GM12878 (cell line): ENCODE measurements around the gene PPP5C. TPM values are rescaled to one million over a fixed set of nuclear protein-coding genes. Genes with fewer than 3 reads are reported as not detected.

ENCODE experiments used
- ATAC-seq: fragments of 200-7000 bp; cut with Tn5 transposase; 3 replicates; pipeline ENCODE4 v1.9.1; 2020; ENCODE audit warnings: mild to moderate bottlenecking, moderate library complexity
- BruUV-seq: library from RNA; stranded (reverse); fragments of 400-500 nt; replicated peaks from 2 replicates; lab custom pipeline; 2021; lab: Mats Ljungman, UMichigan
- CTCF ChIA-PET: fragments of 300-600 bp; sonication (Branson Sonifier 250); formaldehyde crosslinking; extraction: SDS; loops from one replicate; lab custom pipeline; 2021; ENCODE audit warnings: inconsistent platforms; lab: Yijun Ruan, JAX
- POLR2A ChIA-PET: fragments of 350-600 bp; formaldehyde crosslinking; extraction: SDS; loops from one replicate; lab custom pipeline; 2021; ENCODE audit warnings: inconsistent platforms; lab: Charles Lee
- RAD21 ChIA-PET: fragments of 300-600 bp; sonication (Branson Sonifier 250); formaldehyde crosslinking; loops from one replicate; lab custom pipeline; 2023; ENCODE audit warnings: antibody characterized with exemption; ENCODE audit not compliant: unreplicated experiment; lab: Charles Lee
- SMC1A ChIA-PET: fragments of 300-600 bp; sonication (Branson Sonifier 250); formaldehyde crosslinking; loops from one replicate; lab custom pipeline; 2023; ENCODE audit not compliant: unreplicated experiment, uncharacterized antibody; lab: Charles Lee
- DNase-seq: peaks from one replicate; pipeline ENCODE4 v3.0.0-alpha.2; 2011; ENCODE audit warnings: low read depth, low spot score
- FAIRE-seq: peaks from 3 replicates; lab custom pipeline; 2011; peaks lifted over from hg19 to GRCh38; lab: Jason Lieb, UNC
- H2AFZ ChIP-seq: 2 replicates; pipeline ENCODE4 v1.6.0; 2011; ENCODE audit warnings: low read depth, low read length, control low read depth; ENCODE audit not compliant: control insufficient read depth
- H3K27ac ChIP-seq: 2 replicates; pipeline ENCODE4 v1.5.1; 2011; ENCODE audit warnings: control low read depth; ENCODE audit not compliant: control insufficient read depth, insufficient read depth
- H3K27me3 ChIP-seq, 2 experiments: replicated peaks in 1 of 2; 2 replicates each; pipeline versions ENCODE4 v1.6.0 to v1.6.1; 2011; ENCODE audit warnings: low read length in 1 of 2; ENCODE audit not compliant: control insufficient read depth in 2 of 2, insufficient read depth in 2 of 2
- H3K36me3 ChIP-seq, 2 experiments: 2 replicates each; pipeline ENCODE4 v1.5.1; 2011; ENCODE audit warnings: low read length in 1 of 2; ENCODE audit not compliant: control insufficient read depth in 2 of 2, insufficient read depth in 2 of 2
- H3K4me1 ChIP-seq: 2 replicates; pipeline ENCODE4 v1.6.1; 2011; ENCODE audit warnings: mild to moderate bottlenecking, low read length, moderate library complexity, mixed read lengths; ENCODE audit not compliant: control insufficient read depth, insufficient read depth
- H3K4me2 ChIP-seq: 2 replicates; pipeline ENCODE4 v1.6.0; 2011; ENCODE audit warnings: control low read depth; ENCODE audit not compliant: control insufficient read depth, insufficient read depth
- H3K4me3 ChIP-seq: fragments of 200-600 bp; sonication (generic); 2 replicates; pipeline ENCODE4 v1.5.1; 2016
- H3K79me2 ChIP-seq: 2 replicates; pipeline ENCODE4 v1.6.0; 2011; ENCODE audit warnings: low read length; ENCODE audit not compliant: control insufficient read depth, insufficient read depth
- H3K9ac ChIP-seq: 2 replicates; pipeline ENCODE4 v1.8.0; 2011; ENCODE audit warnings: low read length, control low read depth, mixed read lengths; ENCODE audit not compliant: control insufficient read depth, insufficient read depth
- H3K9me3 ChIP-seq: replicated peaks from 3 replicates; pipeline ENCODE4 v1.5.1; 2011; ENCODE audit warnings: mild to moderate bottlenecking, low read length; ENCODE audit not compliant: control insufficient read depth, insufficient read depth
- H4K20me1 ChIP-seq: 2 replicates; pipeline ENCODE4 v1.6.0; 2011; ENCODE audit not compliant: control insufficient read depth, insufficient read depth
- ASH2L ChIP-seq: fragments of 300-600, 200-600 bp; sonication (generic); IDR thresholded peaks from 2 replicates; pipeline ENCODE4 v1.6.1; 2017; ENCODE audit warnings: low read depth, mild to moderate bottlenecking, borderline replicate concordance
- BMI1 ChIP-seq: fragments of 450-650 bp; IDR thresholded peaks from 2 replicates; pipeline ENCODE4 v1.6.1; 2016; ENCODE audit warnings: mild to moderate bottlenecking, moderate library complexity, borderline replicate concordance
- CEBPB ChIP-seq, 2 experiments: fragments of 150-350 bp in 1 of 2; IDR thresholded peaks; 2 replicates each; pipeline ENCODE4 v1.6.1; 2012 to 2014; ENCODE audit warnings: low read depth in 2 of 2, low read length in 2 of 2, borderline replicate concordance in 1 of 2, inconsistent platforms in 1 of 2
- CEBPZ ChIP-seq: fragments of 150-350 bp; IDR thresholded peaks from 2 replicates; pipeline ENCODE4 v1.6.1; 2016; ENCODE audit warnings: low read depth, low read length
- CHD1 ChIP-seq: IDR thresholded peaks from 2 replicates; pipeline ENCODE4 v1.6.1; 2012; ENCODE audit warnings: low read depth, low read length, improper control_type of control experiment
- CHD2 ChIP-seq: IDR thresholded peaks from 2 replicates; pipeline ENCODE4 v1.6.1; 2011; ENCODE audit warnings: low read depth, low read length, improper control_type of control experiment, borderline replicate concordance
- KAT2A ChIP-seq: conservative IDR thresholded peaks from 2 replicates; pipeline ENCODE4 v1.6.1; 2011; ENCODE audit warnings: low read depth, low read length; ENCODE audit not compliant: control insufficient read depth
- MXI1 ChIP-seq: fragments of 150-350 bp; IDR thresholded peaks from 2 replicates; pipeline ENCODE4 v1.6.1; 2011; ENCODE audit warnings: low read depth, mild to moderate bottlenecking, inconsistent platforms, low read length, improper control_type of control experiment
- NBN ChIP-seq: fragments of 450-650 bp; IDR thresholded peaks from 2 replicates; pipeline ENCODE4 v1.6.1; 2016
- NFYB ChIP-seq: IDR thresholded peaks from 2 replicates; pipeline ENCODE4 v1.6.1; 2011; ENCODE audit warnings: low read depth, mild to moderate bottlenecking, low read length, improper control_type of control experiment, moderate library complexity; ENCODE audit not compliant: insufficient read depth
- PAX5 ChIP-seq: IDR thresholded peaks from 2 replicates; pipeline ENCODE4 v1.6.1; 2011; ENCODE audit warnings: low read depth, low read length, borderline replicate concordance
- POU2F2 ChIP-seq: IDR thresholded peaks from 3 replicates; pipeline ENCODE4 v1.6.1; 2011; ENCODE audit warnings: low read depth, mild to moderate bottlenecking, low read length, borderline replicate concordance
- SMAD1 ChIP-seq: fragments of 450-650 bp; IDR thresholded peaks from 2 replicates; pipeline ENCODE4 v1.6.1; 2018; ENCODE audit warnings: mild to moderate bottlenecking, low read depth; ENCODE audit not compliant: partially characterized antibody
- SP1 ChIP-seq: IDR thresholded peaks from one replicate; pipeline ENCODE4 v1.6.1; 2011; ENCODE audit warnings: low read depth, low read length
- WGBS: methylation state at CpG from one replicate; pipeline ENCODE4 v1.1.6; 2016; ENCODE audit warnings: low lambda C conversion rate; ENCODE audit not compliant: insufficient replicate concordance, insufficient coverage; ENCODE audit errors: missing lambda C conversion rate; 5-methylcytosine and 5-hydroxymethylcytosine counted together
- in situ Hi-C: fragments of 300-500 bp; cut with MboI; formaldehyde crosslinking; loops from 9 replicates; pipeline ENCODE4 v1.14.3; 2018; ENCODE audit warnings: mixed read lengths
- intact Hi-C: fragments of 100-400 bp; cut with micrococcal nuclease; formaldehyde crosslinking; loops from one replicate; pipeline ENCODE4 v1.14.2; 2022; ENCODE audit not compliant: unreplicated experiment
- polyA plus RNA-seq, 11 experiments: library from polyadenylated mRNA; depleted of rRNA in 4 of 11; unstranded in 6 of 11; stranded (reverse) in 5 of 11; fragments of >200 nt; fragmentation: Nextera tagmentation in 4 of 11; fragmentation: Illumina TruSeq in 1 of 11; extraction: Ambion mirVana in 4 of 11; extraction: Trizol in 1 of 11; gene quantifications; 1 replicate in 1 of 11; 2 replicates in 10 of 11; pipeline versions ENCODE4 v1.2.1 to v1.2.3, GENCODE V29; 2011 to 2016; ENCODE audit warnings: inconsistent platforms in 2 of 11, missing spikeins in 2 of 11, low read depth in 1 of 11
- total RNA-seq, 4 experiments: library from RNA; depleted of rRNA in 3 of 4; stranded (reverse); fragments of >200 nt in 3 of 4; fragmentation: Illumina TruSeq in 1 of 4; extraction: Trizol in 1 of 4; gene quantifications; 2 replicates each; pipeline versions ENCODE4 v1.2.1 to v1.2.3, GENCODE V29; 2013 to 2021
- TF ChIP-seq, protein P1 (sequence below): fragments of 450-650 bp; IDR thresholded peaks from 2 replicates; pipeline ENCODE4 v1.6.1; 2018; ENCODE audit warnings: borderline replicate concordance, mild to moderate bottlenecking; ENCODE audit not compliant: partially characterized antibody
- TF ChIP-seq, protein P2 (sequence below): IDR thresholded peaks from 2 replicates; pipeline ENCODE4 v1.6.1; 2011; ENCODE audit warnings: low read depth, low read length, improper control_type of control experiment, borderline replicate concordance

PPP5C gene
- total and polyA plus RNA-seq, 10 of the 15 experiments (the other 5 are each of a cell fraction or from before 2014, with no cell fraction given) = 1.1 to 154 (median 94.5) TPM

GRCh38 chr19:46324277-46324676 is 22.6 kb upstream of the PPP5C start (continued):
- TF ChIP-seq, protein P1, sequence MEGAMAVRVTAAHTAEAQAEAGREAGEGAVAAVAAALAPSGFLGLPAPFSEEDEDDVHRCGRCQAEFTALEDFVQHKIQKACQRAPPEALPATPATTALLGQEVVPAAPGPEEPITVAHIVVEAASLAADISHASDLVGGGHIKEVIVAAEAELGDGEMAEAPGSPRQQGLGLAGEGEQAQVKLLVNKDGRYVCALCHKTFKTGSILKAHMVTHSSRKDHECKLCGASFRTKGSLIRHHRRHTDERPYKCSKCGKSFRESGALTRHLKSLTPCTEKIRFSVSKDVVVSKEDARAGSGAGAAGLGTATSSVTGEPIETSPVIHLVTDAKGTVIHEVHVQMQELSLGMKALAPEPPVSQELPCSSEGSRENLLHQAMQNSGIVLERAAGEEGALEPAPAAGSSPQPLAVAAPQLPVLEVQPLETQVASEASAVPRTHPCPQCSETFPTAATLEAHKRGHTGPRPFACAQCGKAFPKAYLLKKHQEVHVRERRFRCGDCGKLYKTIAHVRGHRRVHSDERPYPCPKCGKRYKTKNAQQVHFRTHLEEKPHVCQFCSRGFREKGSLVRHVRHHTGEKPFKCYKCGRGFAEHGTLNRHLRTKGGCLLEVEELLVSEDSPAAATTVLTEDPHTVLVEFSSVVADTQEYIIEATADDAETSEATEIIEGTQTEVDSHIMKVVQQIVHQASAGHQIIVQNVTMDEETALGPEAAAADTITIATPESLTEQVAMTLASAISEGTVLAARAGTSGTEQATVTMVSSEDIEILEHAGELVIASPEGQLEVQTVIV = no peak
- no peak for TF ChIP-seq ASH2L

GRCh38 chr19:46326608-46327007 is 20.3 kb upstream of the PPP5C start:
- no peak overlapping the region for H3K27ac ChIP-seq
- CTCF ChIA-PET = interaction anchor here (0.8 kb wide), 1 partner anchor 275 kb away, joined by 3 read pairs; no protein-coding TSS in a partner anchor
- no peak overlapping the region for H3K4me2 ChIP-seq
- intact Hi-C loops = no loop called here
- no peaks in the 10 kb centered on the region for H3K36me3 ChIP-seq
- DNase-seq (no peak), FAIRE-seq (no peak), ATAC-seq (no peak)
- WGBS = 18% methylated on average over 4 of the region's 4 CpGs
- peaks cover 10% of the 10 kb centered on the region; the same call in 2 of the 3 replicates for H3K9me3 ChIP-seq
- no peak overlapping the region for H3K9ac ChIP-seq
- POLR2A ChIA-PET = no interaction called here
- RAD21 ChIA-PET = no interaction called here
- no peaks in the 10 kb centered on the region for H3K79me2 ChIP-seq
- no TSS peak for BruUV-seq
- H3K27me3 ChIP-seq = no peaks in the 10 kb centered on the region
- H3K4me1 ChIP-seq = no peaks in the 10 kb centered on the region
- no peaks in the 10 kb centered on the region for H4K20me1 ChIP-seq
- H3K4me3 ChIP-seq = no peak overlapping the region
- SMC1A ChIA-PET = no interaction called here
- H2AFZ ChIP-seq = no peak overlapping the region
- in situ Hi-C loops = no loop called here
- TF ChIP-seq POU2F2 (no peak), CHD1 (no peak), MXI1 (no peak), CEBPB (IDR thresholded peaks at IDR 0.05; ENCODE audit: borderline replicate concordance in 1 of 2, low read depth in 2 of 2, low read length in 2 of 2) (no peak), KAT2A (no peak), BMI1 (no peak), PAX5 (no peak), CEBPZ (no peak), SMAD1 (no peak), NFYB (no peak), CHD2 (no peak), SP1 (no peak), NBN (no peak)
- TF ChIP-seq, protein P2, sequence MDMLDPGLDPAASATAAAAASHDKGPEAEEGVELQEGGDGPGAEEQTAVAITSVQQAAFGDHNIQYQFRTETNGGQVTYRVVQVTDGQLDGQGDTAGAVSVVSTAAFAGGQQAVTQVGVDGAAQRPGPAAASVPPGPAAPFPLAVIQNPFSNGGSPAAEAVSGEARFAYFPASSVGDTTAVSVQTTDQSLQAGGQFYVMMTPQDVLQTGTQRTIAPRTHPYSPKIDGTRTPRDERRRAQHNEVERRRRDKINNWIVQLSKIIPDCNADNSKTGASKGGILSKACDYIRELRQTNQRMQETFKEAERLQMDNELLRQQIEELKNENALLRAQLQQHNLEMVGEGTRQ = no peak
